Pulmonary artery endothelial cell (primary cell): ENCODE results near the gene COL11A2. TPM values are rescaled to one million over a fixed set of nuclear protein-coding genes. Genes with fewer than 3 reads are reported as not detected.

Source experiments
- DNase-seq: peaks from one replicate; pipeline ENCODE4 v3.0.0-alpha.2; 2011; ENCODE audit warnings: low read depth, low spot score
- total RNA-seq: library from RNA; depleted of rRNA; stranded (reverse); fragments of >200 nt; gene quantifications from 2 replicates; pipeline ENCODE4 v1.2.3, GENCODE V29; 2014

The COL11A2 gene
- total RNA-seq, 1 donor from 2014 or later: 0.07 TPM

DNA sequence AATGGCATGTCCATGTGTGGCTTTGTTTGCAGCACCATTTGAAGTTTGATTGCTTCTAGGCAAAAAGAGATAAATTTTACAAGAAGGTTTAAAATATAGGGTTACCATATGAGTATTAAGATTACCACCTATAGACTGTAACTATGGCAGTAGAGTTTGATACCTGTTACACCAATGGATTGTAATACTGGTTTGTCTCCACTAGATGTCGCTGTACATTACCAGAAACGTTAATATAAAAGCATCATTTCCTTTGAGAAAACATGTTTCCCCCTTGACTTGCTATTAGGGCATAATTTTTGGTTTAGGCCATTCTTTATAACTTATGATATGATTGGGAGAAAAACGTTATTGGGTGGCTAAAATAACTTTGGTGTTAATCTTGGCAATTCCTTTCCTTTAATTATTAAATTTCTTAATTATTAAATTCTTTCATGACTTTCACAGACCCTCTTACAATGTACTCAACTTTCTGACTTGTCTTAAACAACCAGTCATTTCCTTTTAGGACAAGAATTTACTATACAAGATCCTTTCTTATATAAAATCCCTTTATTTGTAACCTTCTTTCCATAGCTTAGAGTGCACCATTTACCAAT, 73.6 kb downstream of the COL11A2 start:
- DNase-seq: no peak

DNA sequence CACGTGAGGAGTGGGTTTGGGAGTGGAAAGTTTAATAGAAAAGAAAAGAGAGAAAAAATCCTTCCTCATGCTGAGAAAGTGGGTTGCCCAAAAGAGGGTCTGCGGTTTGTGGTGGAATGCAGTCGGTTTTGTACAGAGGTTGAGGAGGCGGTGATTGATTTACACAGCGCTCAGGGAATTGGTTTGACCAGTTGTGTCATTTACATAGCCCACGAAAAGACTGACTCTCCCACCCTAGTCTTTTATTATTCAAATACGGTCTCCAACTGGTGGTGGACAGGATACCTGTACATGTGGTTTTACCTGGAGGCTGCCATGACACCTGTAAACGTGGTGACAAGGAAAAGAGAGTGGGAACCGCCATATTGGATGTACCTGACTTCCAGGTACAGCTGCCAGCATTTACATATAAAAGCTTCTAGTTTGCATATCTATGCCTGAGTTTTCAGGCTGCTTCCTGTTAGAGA, 74.4 kb downstream of the COL11A2 start:
- DNase-seq: no peak

DNA sequence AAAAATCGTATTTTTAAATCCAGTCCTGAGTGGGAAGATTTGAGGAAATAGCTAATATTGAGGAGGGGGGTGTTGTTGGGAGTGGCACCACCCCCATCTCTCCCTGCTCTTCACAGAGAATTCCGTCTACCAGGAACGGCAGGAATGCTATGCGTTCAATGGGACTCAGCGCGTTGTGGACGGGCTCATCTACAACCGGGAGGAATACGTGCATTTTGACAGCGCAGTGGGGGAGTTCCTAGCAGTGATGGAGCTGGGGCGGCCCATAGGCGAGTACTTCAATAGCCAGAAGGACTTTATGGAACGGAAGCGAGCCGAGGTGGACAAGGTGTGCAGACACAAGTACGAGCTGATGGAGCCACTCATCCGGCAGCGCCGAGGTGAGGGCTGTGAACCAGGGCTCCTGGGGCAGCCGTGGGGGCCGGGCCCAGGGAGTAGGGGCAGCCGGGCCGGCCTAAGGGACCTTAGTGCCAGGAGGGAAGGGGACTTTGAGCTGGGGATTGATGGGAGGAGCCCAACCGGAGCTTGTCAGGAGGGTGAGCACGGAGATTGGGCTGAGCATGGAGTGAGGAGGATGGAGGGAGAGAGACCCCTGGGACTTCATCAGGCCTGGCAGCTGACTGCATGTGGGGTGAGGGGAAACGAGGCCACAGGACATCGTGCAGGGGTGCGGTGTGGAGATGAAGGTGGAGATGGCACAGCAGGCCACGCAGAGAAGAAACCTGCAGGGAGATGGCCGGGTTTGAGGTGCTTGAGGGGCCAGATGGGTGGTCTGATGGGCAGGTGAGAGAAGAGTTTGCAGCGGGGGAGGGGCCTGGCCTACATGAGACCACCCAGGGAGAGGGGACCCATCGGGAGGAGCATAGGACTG, 75.2 kb downstream of the COL11A2 start:
- no peak for DNase-seq

DNA sequence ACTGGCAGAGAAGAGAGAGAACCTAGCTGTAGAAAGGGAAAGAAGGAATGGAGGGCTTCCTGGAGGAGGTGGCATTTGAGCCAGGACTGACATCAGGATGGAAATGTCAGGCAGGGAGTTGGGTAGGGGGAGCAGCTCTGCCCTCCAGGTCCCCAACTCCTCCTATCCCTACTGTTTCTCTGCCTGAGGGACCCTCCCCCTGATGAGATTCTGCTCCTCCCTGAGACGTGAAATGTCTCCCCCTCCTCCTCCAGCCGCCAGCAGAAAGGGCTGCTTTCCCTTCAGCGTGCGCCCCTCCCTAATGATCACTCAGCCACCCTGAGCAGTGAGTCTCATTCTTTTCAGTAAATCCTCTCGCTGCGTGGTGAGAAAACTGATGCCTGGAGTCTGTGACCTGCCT, 75.8 kb downstream of the COL11A2 start:
- no peak for DNase-seq

DNA sequence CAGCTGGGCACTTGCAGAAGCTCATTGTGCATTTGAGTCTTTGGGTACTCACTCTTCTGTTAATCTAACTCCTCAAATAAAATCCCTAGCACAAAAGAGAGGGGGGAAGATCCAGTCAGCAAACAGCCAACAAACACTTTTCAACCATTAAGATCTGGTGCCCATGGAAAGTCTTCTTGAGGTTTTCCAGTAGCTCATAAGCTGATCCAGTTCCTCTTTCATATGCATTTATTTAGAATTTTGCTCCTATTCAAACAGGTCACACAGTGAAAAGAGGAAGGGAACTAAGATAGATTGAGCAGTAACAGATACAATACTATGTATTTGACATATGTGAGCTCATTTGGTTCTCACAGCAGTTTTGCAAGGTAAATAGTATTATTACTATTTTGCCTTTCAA, 77.9 kb downstream of the COL11A2 start:
- no peak for DNase-seq

DNA sequence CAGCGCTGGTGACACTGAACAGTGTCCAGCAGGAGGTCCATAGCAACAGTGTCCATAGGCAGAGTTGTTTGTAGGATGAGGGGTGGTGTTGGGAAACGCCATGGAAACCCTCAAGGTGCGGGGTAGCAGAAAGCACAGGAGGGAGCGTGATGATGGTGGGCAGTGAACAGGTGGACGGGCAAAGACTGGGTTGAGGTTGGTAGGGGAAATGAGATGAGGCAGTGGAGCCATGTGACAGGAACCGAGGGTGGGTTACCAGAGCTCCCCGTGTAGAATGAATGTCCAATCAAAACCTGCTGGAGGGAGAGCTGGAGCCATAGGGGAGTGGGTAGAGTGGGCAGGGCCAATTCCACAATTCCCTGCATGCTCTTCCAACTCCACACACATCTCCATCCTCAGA, 78.5 kb downstream of the COL11A2 start:
- no peak for DNase-seq

Other genes starting within 250 kb of the COL11A2 start
- gene HLA-DMA, start 239.4 kb downstream of the COL11A2 start, total RNA-seq: 0.26 and 0.46 TPM in 2 replicates
- gene BRD2, start 223.9 kb downstream of the COL11A2 start, total RNA-seq: 52.1 and 77.0 TPM in 2 replicates
- not detected in 2 replicates for gene HLA-DOA, start 182.9 kb downstream of the COL11A2 start, total RNA-seq
- 1.4 TPM in 1 of 2 replicates, not detected in the other for gene HLA-DPA1, start 118.8 kb downstream of the COL11A2 start, total RNA-seq
- gene HLA-DPB1, start 116.5 kb downstream of the COL11A2 start, total RNA-seq: 0.46 and 10.3 TPM in 2 replicates
- 22.4 and 23.6 TPM in 2 replicates for gene RXRB, start 8.2 kb upstream of the COL11A2 start, total RNA-seq
- gene SLC39A7, start 8.4 kb upstream of the COL11A2 start, total RNA-seq: 107 and 131 TPM in 2 replicates
- 3.5 and 8.6 TPM in 2 replicates for gene HSD17B8, start 12.2 kb upstream of the COL11A2 start, total RNA-seq
- 23.0 and 27.5 TPM in 2 replicates for gene RING1, start 16.0 kb upstream of the COL11A2 start, total RNA-seq
- 32.1 and 33.0 TPM in 2 replicates for gene VPS52, start 79.4 kb upstream of the COL11A2 start, total RNA-seq
- gene RPS18, start 79.6 kb upstream of the COL11A2 start, total RNA-seq: 2,993 and 4,478 TPM in 2 replicates
- 2.8 and 4.7 TPM in 2 replicates for gene B3GALT4, start 84.7 kb upstream of the COL11A2 start, total RNA-seq
- gene WDR46, start 96.8 kb upstream of the COL11A2 start, total RNA-seq: 90.2 and 94.7 TPM in 2 replicates
- 51.2 and 53.3 TPM in 2 replicates for gene PFDN6, start 97.1 kb upstream of the COL11A2 start, total RNA-seq
- gene RGL2, start 106.5 kb upstream of the COL11A2 start, total RNA-seq: 39.4 and 42.5 TPM in 2 replicates
- gene TAPBP, start 121.6 kb upstream of the COL11A2 start, total RNA-seq: 48.7 and 71.1 TPM in 2 replicates
- gene ZBTB22, start 125.3 kb upstream of the COL11A2 start, total RNA-seq: 14.3 and 16.4 TPM in 2 replicates
- 48.6 and 49.9 TPM in 2 replicates for gene DAXX, start 130.5 kb upstream of the COL11A2 start, total RNA-seq
- gene KIFC1, start 199.4 kb upstream of the COL11A2 start, total RNA-seq: 19.9 and 40.4 TPM in 2 replicates
- 6.8 and 10.7 TPM in 2 replicates for gene PHF1, start 218.5 kb upstream of the COL11A2 start, total RNA-seq
- gene CUTA, start 225.6 kb upstream of the COL11A2 start, total RNA-seq: 49.5 and 51.8 TPM in 2 replicates
- gene SYNGAP1, start 227.6 kb upstream of the COL11A2 start, total RNA-seq: 1.5 and 2.2 TPM in 2 replicates